ENCODE measurements around the gene LARP4B.

DNA sequence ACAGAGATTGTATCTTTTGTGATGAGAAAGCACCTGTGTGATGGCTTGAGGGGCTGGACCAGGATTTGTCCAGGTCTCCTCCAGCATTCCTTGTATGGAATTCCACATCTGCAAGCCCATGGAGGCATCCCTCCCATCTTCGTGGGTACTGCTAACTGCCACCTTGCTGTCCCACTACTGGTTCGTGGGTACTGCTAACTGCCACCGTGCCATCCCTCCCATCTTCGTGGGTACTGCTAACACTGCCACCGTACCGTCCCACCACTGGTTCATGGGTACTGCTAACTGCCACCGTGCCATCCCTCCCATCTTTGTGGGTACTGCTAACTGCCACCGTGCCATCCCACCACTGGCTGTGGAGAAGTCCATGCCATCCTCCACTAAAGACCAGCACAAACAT is 111.7 kb downstream of the LARP4B start:
- TF ChIP-seq, protein P1, sequence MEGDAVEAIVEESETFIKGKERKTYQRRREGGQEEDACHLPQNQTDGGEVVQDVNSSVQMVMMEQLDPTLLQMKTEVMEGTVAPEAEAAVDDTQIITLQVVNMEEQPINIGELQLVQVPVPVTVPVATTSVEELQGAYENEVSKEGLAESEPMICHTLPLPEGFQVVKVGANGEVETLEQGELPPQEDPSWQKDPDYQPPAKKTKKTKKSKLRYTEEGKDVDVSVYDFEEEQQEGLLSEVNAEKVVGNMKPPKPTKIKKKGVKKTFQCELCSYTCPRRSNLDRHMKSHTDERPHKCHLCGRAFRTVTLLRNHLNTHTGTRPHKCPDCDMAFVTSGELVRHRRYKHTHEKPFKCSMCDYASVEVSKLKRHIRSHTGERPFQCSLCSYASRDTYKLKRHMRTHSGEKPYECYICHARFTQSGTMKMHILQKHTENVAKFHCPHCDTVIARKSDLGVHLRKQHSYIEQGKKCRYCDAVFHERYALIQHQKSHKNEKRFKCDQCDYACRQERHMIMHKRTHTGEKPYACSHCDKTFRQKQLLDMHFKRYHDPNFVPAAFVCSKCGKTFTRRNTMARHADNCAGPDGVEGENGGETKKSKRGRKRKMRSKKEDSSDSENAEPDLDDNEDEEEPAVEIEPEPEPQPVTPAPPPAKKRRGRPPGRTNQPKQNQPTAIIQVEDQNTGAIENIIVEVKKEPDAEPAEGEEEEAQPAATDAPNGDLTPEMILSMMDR (conservative IDR thresholded peaks at IDR 0.05 in 1 of 2, IDR thresholded peaks at IDR 0.05 in 1 of 2; ENCODE audit: extremely low read depth in 1 of 2, insufficient read depth in 1 of 2, low read depth in 1 of 2, low read length in 2 of 2), result no peak
- TF ChIP-seq EZH2 (IDR thresholded peaks at IDR 0.05; ENCODE audit: borderline replicate concordance, low read length), result no peak
